Stimulated activated naive CD4-positive, alpha-beta T cell (primary cell): Measurements from ENCODE around the gene MCCC1.
"Not testable (repeated sequence)": the region's sequence is repeated elsewhere in the genome, so short reads cannot be mapped to it uniquely, and the experiment has no call there.

Source experiments
- DNase-seq, 6 experiments: peaks; one replicate each; lab custom pipeline; 2025; lab: John Stamatoyannopoulos, UW

MCCC1 gene

GRCh38 chr3:183046883-183047282 lies 52.4 kb downstream of the MCCC1 start:
- no peak for DNase-seq

GRCh38 chr3:183044547-183045229 lies 54.6 kb downstream of the MCCC1 start:
- DNase-seq = no peak

GRCh38 chr3:183038757-183039156 lies 60.5 kb downstream of the MCCC1 start:
- DNase-seq = no peak

GRCh38 chr3:183038221-183038620 lies 61.1 kb downstream of the MCCC1 start:
- DNase-seq = no peak

- no peak for DNase-seq
Measured at GRCh38 chr3:183033746-183034145, 65.5 kb downstream of the MCCC1 start.

GRCh38 chr3:183032880-183033555 lies 66.3 kb downstream of the MCCC1 start:
- DNase-seq = no peak

GRCh38 chr3:183031826-183032225 lies 67.5 kb downstream of the MCCC1 start:
- DNase-seq = no peak

GRCh38 chr3:183028416-183028815 lies 70.9 kb downstream of the MCCC1 start:
- DNase-seq = no peak

GRCh38 chr3:183027276-183027675 lies 72.0 kb downstream of the MCCC1 start:
- DNase-seq = no peak

- DNase-seq = no peak
Measured at GRCh38 chr3:183022936-183023516, 76.3 kb downstream of the MCCC1 start.

- DNase-seq = no peak
Measured at GRCh38 chr3:183018421-183019192, 80.7 kb downstream of the MCCC1 start.

- no peak for DNase-seq
Measured at GRCh38 chr3:183015185-183015584, 84.1 kb downstream of the MCCC1 start.

- no peak for DNase-seq
Measured at GRCh38 chr3:183013856-183014255, 85.4 kb downstream of the MCCC1 start.

GRCh38 chr3:183013074-183013473 lies 86.2 kb downstream of the MCCC1 start:
- no peak for DNase-seq

- DNase-seq = no peak
Measured at GRCh38 chr3:183008800-183009199, 90.5 kb downstream of the MCCC1 start.

GRCh38 chr3:183008303-183008702 lies 91.0 kb downstream of the MCCC1 start:
- DNase-seq = no peak

GRCh38 chr3:183006396-183007002 lies 92.8 kb downstream of the MCCC1 start:
- DNase-seq = no peak

GRCh38 chr3:182999767-183000166 lies 99.5 kb downstream of the MCCC1 start:
- no peak for DNase-seq

- DNase-seq = not testable (repeated sequence)
Measured at GRCh38 chr3:182993486-182994201, 105.7 kb downstream of the MCCC1 start.

GRCh38 chr3:182989566-182989965 lies 109.7 kb downstream of the MCCC1 start:
- DNase-seq = no peak

- no peak for DNase-seq
Measured at GRCh38 chr3:182986021-182986420, 113.3 kb downstream of the MCCC1 start.

- no peak for DNase-seq
Measured at GRCh38 chr3:182983876-182984275, 115.4 kb downstream of the MCCC1 start.
